Measurements from ENCODE around the gene METTL16. TPM values are rescaled to one million over a fixed set of nuclear protein-coding genes. Genes with fewer than 3 reads are reported as not detected.

The METTL16 gene
- total and polyA plus RNA-seq, 2 donors from 2014 or later, result 18.0 to 37.2 TPM

DNA sequence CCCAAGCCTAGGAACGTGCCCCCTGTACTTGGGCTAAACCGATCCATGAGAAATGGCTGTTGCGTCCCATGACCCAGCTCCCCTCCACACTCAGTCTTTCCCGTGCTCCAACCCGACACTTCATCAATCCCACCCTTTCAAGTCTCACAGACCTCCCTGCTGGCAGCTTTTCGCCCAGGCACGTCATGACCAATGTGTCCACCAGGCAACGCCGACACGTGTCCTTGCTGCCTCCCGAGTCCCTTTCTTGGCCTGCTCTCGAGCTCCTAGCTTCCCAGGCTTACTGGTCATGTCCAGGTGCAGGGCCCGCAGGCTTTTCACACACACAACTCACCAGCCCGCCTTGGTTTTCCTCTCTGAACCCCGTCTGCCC lies 123.0 kb downstream of the METTL16 start:
- FAIRE-seq, result no peak
- TF ChIP-seq, protein P1, sequence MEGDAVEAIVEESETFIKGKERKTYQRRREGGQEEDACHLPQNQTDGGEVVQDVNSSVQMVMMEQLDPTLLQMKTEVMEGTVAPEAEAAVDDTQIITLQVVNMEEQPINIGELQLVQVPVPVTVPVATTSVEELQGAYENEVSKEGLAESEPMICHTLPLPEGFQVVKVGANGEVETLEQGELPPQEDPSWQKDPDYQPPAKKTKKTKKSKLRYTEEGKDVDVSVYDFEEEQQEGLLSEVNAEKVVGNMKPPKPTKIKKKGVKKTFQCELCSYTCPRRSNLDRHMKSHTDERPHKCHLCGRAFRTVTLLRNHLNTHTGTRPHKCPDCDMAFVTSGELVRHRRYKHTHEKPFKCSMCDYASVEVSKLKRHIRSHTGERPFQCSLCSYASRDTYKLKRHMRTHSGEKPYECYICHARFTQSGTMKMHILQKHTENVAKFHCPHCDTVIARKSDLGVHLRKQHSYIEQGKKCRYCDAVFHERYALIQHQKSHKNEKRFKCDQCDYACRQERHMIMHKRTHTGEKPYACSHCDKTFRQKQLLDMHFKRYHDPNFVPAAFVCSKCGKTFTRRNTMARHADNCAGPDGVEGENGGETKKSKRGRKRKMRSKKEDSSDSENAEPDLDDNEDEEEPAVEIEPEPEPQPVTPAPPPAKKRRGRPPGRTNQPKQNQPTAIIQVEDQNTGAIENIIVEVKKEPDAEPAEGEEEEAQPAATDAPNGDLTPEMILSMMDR (IDR thresholded peaks at IDR 0.05; ENCODE audit: borderline replicate concordance, extremely low read depth, insufficient read depth), result no peak
- peaks cover 2 to 19% (median 16%) of the 10 kb centered on the region in 3 donors for H3K4me1 ChIP-seq (ENCODE audit: control insufficient read depth in 2 of 3, insufficient read depth in 2 of 3, low read depth in 1 of 3, low read length in 3 of 3)
- no peak overlapping the region for H3K27ac ChIP-seq (ENCODE audit: low read depth in 2 of 2, low read length in 2 of 2)
- H3K9me3 ChIP-seq (ENCODE audit: control insufficient read depth in 2 of 3, insufficient read depth in 1 of 3, low read length in 3 of 3), result no peaks in the 10 kb centered on the region
- H3K36me3 ChIP-seq (ENCODE audit: control insufficient read depth in 2 of 3, insufficient read depth in 3 of 3, low read length in 3 of 3), result peaks cover 0 to 9% (median 0%) of the 10 kb centered on the region in 3 donors
- DNase-seq, result peak in 2 of 5 donors; percentile 58 to 71
- intact Hi-C loops (cut with DNase I), result no loop called here
- H3K27me3 ChIP-seq (ENCODE audit: control insufficient read depth, insufficient read depth, low read length), result no peaks in the 10 kb centered on the region
- no peak overlapping the region for H3K4me3 ChIP-seq (ENCODE audit: low read length in 3 of 3)
- H3K9ac ChIP-seq (ENCODE audit: low read length in 3 of 3), result no peak overlapping the region

DNA sequence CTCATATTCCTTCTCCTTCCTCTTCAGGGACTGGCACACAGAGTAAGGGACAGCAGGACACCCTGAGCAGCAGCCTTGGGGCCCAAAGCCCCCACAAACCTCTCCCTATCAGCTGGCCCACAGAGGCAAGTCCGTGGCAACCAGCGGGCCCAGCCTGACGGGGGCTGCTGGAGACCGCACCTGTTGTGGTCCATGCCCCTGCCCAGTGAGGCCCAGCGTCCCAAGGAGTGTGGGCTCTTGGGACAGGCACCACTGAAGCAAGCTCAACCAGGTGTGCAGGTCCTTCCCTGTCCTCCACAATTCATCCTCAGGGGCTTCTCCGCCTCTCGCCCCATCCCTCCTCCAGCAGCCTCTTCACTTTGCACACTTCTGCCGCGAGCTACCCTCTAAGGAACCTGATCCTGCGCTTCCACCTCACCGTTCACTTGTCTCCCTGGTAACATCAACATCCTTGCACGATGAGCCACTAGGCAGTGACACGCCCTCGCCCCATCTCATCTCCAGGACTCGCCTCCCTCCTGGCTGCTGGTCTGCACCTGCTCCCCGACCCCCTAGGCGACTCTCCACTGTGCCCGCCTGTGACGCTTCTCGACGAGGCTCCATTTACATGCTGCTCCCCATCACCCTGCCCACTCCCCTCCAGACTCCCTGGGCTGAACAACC lies 123.5 kb downstream of the METTL16 start:
- peaks cover 0 to 9% (median 0%) of the 10 kb centered on the region in 3 donors for H3K36me3 ChIP-seq (ENCODE audit: control insufficient read depth in 2 of 3, insufficient read depth in 3 of 3, low read length in 3 of 3)
- FAIRE-seq (no peak), DNase-seq (peak in 2 of 5 donors; percentile 61 to 67)
- intact Hi-C loops (cut with DNase I), result no loop called here
- H3K27me3 ChIP-seq (ENCODE audit: control insufficient read depth, insufficient read depth, low read length), result no peaks in the 10 kb centered on the region
- no peak overlapping the region for H3K27ac ChIP-seq (ENCODE audit: low read depth in 2 of 2, low read length in 2 of 2)
- no peaks in the 10 kb centered on the region for H3K9me3 ChIP-seq (ENCODE audit: control insufficient read depth in 2 of 3, insufficient read depth in 1 of 3, low read length in 3 of 3)
- TF ChIP-seq, protein P1 (IDR thresholded peaks at IDR 0.05; ENCODE audit: borderline replicate concordance, extremely low read depth, insufficient read depth), result no peak
- H3K4me1 ChIP-seq (ENCODE audit: control insufficient read depth in 2 of 3, insufficient read depth in 2 of 3, low read depth in 1 of 3, low read length in 3 of 3), result peaks cover 2 to 23% (median 16%) of the 10 kb centered on the region in 3 donors
- no peak overlapping the region for H3K9ac ChIP-seq (ENCODE audit: low read length in 3 of 3)
- no peak overlapping the region for H3K4me3 ChIP-seq (ENCODE audit: low read length in 3 of 3)

DNA sequence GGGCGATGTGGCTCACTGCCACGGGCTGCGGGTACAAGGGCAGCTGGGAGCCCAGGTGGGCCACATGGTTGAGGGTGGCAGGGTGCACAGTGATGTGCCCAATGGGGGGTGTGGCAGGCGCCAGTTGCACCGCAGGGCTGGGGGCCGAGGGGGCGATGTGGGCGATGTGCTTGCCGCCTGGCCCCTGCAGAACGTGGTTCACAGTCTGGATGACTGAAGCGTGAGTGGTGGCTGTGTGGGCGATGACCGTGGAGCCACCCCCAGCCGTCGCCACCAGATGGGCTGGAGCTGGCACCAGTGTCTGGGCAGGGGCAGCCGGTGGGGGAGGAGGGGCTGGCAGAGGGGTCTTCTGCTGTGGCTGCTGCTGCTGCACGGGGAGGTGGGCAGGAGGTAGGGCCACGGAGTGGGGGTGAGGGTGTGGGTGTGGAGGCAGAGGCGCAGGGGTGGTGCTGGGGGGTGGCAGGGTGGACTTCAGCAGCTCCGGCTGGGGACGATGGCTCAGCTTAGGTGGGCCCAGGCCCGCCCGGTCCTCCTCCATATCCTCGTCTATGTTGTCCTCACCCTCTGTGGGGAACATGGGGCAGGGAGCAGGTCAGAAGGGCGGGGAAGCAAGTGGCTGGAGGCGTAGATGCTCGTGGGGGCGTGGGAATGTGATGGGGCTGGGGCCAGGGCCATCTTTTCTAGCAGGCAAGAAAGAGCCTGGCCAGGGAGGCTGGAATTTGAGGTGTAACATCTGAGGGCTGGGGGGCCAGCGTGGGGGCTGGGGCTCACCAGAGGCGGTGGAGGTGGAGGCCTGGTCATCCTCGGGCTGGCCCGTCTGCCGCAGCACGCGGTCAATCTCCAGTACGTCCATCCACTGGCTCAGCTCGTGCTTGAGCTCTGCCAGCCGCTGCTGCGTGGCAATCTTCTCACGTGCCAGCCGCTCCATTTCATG lies 124.3 kb downstream of the METTL16 start:
- H3K27ac ChIP-seq (ENCODE audit: low read depth in 2 of 2, low read length in 2 of 2), result peak overlapping the region; percentile 51 to 72
- FAIRE-seq (no peak), DNase-seq (peak in 2 of 5 donors; percentile 72 to 80)
- intact Hi-C loops (cut with DNase I), result no loop called here
- peaks cover 2 to 25% (median 16%) of the 10 kb centered on the region in 3 donors for H3K4me1 ChIP-seq (ENCODE audit: control insufficient read depth in 2 of 3, insufficient read depth in 2 of 3, low read depth in 1 of 3, low read length in 3 of 3)
- no peaks in the 10 kb centered on the region for H3K27me3 ChIP-seq (ENCODE audit: control insufficient read depth, insufficient read depth, low read length)
- peaks cover 0 to 9% (median 0%) of the 10 kb centered on the region in 3 donors for H3K36me3 ChIP-seq (ENCODE audit: control insufficient read depth in 2 of 3, insufficient read depth in 3 of 3, low read length in 3 of 3)
- H3K4me3 ChIP-seq (ENCODE audit: low read length in 3 of 3), result no peak overlapping the region
- TF ChIP-seq, protein P1 (IDR thresholded peaks at IDR 0.05; ENCODE audit: borderline replicate concordance, extremely low read depth, insufficient read depth), result no peak
- H3K9ac ChIP-seq (ENCODE audit: low read length in 3 of 3), result no peak overlapping the region
- no peaks in the 10 kb centered on the region for H3K9me3 ChIP-seq (ENCODE audit: control insufficient read depth in 2 of 3, insufficient read depth in 1 of 3, low read length in 3 of 3)

Measured in kidney (tissue), 14 donors.